Mesothelial cell of epicardium (in vitro differentiated cells): ENCODE results near the gene ARHGEF37. TPM values are rescaled to one million over a fixed set of nuclear protein-coding genes. Genes with fewer than 3 reads are reported as not detected.

Experiments used
- DNase-seq, 2 experiments: peaks; one replicate each; pipeline ENCODE4 v3.0.0; 2021; ENCODE audit warnings: low spot score in 2 of 2; ENCODE audit not compliant: unreplicated experiment in 2 of 2
- H3K27ac Mint-ChIP-seq: 2 replicates; pipeline ENCODE4 v1.8.0; 2021; ENCODE audit warnings: mixed read lengths
- H3K27me3 Mint-ChIP-seq: 2 replicates; pipeline ENCODE4 v1.8.0; 2021; ENCODE audit warnings: low read depth, mixed read lengths
- H3K36me3 Mint-ChIP-seq: 2 replicates; pipeline ENCODE4 v1.8.0; 2021; ENCODE audit warnings: mixed read lengths
- H3K4me1 Mint-ChIP-seq: 2 replicates; pipeline ENCODE4 v1.8.0; 2021; ENCODE audit warnings: mixed read lengths
- H3K4me3 Mint-ChIP-seq: 2 replicates; pipeline ENCODE4 v1.8.0; 2021; ENCODE audit warnings: mild to moderate bottlenecking, moderate library complexity, mixed read lengths
- H3K9me3 Mint-ChIP-seq: 2 replicates; pipeline ENCODE4 v1.8.0; 2021; ENCODE audit warnings: mixed read lengths
- CTCF ChIP-seq: fragments of 200-600 bp; sonication (generic); IDR thresholded peaks from one replicate; pipeline ENCODE4 v1.5.0; 2021; ENCODE audit warnings: antibody characterized with exemption; ENCODE audit not compliant: unreplicated experiment
- total RNA-seq: library from RNA; stranded (reverse); gene quantifications from 3 replicates; pipeline ENCODE4 v1.2.1, GENCODE V29; 2021

The ARHGEF37 gene
- total RNA-seq, 1 donor from 2014 or later, result 10.1 TPM

DNA sequence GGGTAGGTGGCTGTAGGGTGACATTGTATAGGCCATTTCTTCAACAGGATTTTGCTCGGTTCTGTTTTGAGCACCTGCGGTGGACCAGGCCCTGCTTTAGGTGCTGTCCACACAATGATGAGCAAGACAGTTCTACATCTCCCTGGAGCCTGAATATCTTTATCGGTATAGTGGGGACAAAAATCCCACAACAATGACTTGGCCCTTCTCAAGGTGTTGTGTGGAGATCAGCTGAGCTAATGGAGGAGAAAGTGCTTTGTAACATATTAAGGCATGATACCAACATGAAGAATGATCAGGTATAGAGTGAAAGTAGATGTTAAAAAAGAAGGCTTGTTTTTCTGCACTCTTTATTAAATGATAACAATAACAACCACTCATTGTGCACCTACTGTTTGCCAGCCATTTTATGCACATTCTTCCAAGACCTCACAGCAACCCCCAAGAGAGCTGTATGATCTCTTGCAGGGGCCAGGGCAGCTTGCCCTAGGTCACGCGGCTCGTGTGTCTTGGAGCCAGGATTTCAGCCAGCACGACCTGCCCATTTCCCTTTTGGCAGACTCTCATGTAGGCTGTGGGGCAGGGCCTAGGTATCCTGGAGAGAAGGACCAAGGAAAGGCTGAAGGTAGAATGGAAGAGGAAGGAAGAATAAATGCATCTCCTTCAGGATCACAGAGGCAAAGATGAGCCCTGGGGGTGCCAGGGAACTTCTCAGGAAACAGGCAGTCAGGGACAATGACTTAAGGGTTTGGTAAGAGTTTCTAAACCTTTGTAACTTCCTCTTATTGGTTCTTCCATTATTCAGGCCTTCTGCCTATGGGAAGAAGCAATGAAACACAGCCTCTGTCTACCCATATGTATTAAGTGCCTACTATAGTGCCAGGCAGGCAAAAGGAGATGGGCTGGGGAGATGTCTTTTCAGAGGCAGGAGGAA, 98.8 kb downstream of the ARHGEF37 start:
- no peak overlapping the region for H3K27ac Mint-ChIP-seq
- no peaks in the 10 kb centered on the region for H3K9me3 Mint-ChIP-seq
- no peaks in the 10 kb centered on the region for H3K36me3 Mint-ChIP-seq
- H3K4me1 Mint-ChIP-seq, result peaks cover 9% of the 10 kb centered on the region
- peaks cover 20% of the 10 kb centered on the region for H3K27me3 Mint-ChIP-seq
- no peak for DNase-seq
- no peak for TF ChIP-seq CTCF
- H3K4me3 Mint-ChIP-seq, result no peak overlapping the region

DNA sequence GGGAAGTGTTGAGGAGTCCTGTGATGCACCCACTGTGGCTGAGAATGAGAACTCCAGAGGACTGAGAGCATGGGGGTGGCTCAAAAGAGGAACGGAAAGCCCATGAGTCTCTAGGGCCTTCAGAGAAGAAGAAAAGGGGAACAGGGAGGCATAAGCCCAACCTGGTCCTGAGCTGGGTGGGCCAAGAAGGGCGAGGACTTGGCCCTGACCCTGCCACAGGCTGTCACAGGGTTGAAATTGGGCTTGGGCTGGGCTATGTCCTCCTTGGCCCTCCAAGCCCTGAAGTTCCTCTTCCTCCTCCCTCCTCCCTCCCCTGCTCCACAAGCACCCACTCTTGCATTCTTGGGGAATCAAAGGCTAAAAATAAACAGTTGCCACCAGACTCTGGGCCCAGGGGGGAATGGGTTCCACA, 99.5 kb downstream of the ARHGEF37 start:
- peaks cover 21% of the 10 kb centered on the region for H3K27me3 Mint-ChIP-seq
- H3K4me3 Mint-ChIP-seq, result no peak overlapping the region
- no peak overlapping the region for H3K27ac Mint-ChIP-seq
- no peak for DNase-seq
- H3K4me1 Mint-ChIP-seq, result peaks cover 3% of the 10 kb centered on the region
- H3K36me3 Mint-ChIP-seq, result no peaks in the 10 kb centered on the region
- no peaks in the 10 kb centered on the region for H3K9me3 Mint-ChIP-seq
- TF ChIP-seq CTCF, result no peak

GRCh38 chr5:149681252-149681651, 100.0 kb downstream of the ARHGEF37 start:
- H3K27ac Mint-ChIP-seq, result no peak overlapping the region

GRCh38 chr5:149681922-149682321, 100.6 kb downstream of the ARHGEF37 start:
- Mint-ChIP-seq H3K9me3 (no peaks in the 10 kb centered on the region), H3K27ac (no peak overlapping the region), H3K4me1 (no peaks in the 10 kb centered on the region), H3K27me3 (peaks cover 29% of the 10 kb centered on the region), H3K36me3 (no peaks in the 10 kb centered on the region), H3K4me3 (no peak overlapping the region)
- no peak for DNase-seq
- TF ChIP-seq CTCF, result no peak

More at GRCh38 chr5:149681252-149681651, 100.0 kb downstream of the ARHGEF37 start:
- no peaks in the 10 kb centered on the region for H3K36me3 Mint-ChIP-seq
- no peaks in the 10 kb centered on the region for H3K4me1 Mint-ChIP-seq
- no peak for DNase-seq
- no peaks in the 10 kb centered on the region for H3K9me3 Mint-ChIP-seq
- H3K27me3 Mint-ChIP-seq, result peaks cover 23% of the 10 kb centered on the region
- no peak overlapping the region for H3K4me3 Mint-ChIP-seq
- TF ChIP-seq CTCF, result no peak

DNA sequence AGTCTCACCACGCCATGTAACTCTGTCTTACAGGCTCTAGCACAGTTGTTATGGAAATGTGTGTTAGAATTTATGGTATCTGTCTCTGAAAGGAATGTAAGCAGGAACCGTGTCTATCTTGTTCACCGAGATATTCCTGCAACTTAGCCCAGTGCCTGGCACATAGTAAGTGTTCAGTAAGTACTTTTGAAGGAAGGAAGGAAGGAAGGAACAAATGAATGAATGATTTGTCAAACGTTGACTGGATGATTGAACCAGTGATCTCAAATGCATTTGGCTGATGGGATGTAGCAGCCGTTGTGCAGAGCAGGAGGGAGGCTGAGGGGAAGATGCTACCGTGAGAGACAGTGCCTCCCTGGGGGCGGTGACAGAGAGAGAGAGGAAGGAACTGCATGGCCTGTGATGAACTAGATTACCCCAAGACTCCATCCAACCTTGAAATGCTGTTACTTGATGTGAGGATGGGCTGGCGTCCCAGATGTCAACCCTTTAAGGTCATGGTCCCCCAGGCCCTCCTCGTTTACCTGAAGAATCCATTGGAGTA, 101.3 kb downstream of the ARHGEF37 start:
- H3K9me3 Mint-ChIP-seq, result no peaks in the 10 kb centered on the region
- H3K4me3 Mint-ChIP-seq, result no peak overlapping the region
- DNase-seq, result no peak
- TF ChIP-seq CTCF, result no peak
- no peaks in the 10 kb centered on the region for H3K36me3 Mint-ChIP-seq
- no peak overlapping the region for H3K27ac Mint-ChIP-seq
- H3K4me1 Mint-ChIP-seq, result no peaks in the 10 kb centered on the region
- H3K27me3 Mint-ChIP-seq, result peaks cover 34% of the 10 kb centered on the region
